ENCODE results near the gene TRERF1.

Gene TRERF1

DNA sequence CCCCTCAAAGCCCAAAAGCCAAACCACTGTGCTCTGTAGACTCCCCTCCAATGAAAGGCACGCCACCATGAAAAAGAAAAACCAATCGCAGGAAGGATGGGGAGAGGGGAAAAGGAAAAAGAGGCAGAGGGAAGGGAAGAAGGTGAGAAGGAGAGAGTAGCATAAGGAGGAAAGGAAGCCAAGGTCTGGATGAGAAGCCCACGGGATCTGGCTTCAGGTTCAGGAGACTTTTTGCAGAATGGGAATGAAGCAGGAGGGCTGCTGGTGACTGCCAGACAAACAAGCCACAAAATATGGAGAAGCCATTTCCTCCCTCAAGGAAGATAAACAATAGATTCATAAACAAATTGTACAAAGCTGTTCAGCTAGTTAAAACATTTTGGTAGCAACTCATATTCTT lies 155.1 kb downstream of the TRERF1 start:
- DNase-seq: no peak

DNA sequence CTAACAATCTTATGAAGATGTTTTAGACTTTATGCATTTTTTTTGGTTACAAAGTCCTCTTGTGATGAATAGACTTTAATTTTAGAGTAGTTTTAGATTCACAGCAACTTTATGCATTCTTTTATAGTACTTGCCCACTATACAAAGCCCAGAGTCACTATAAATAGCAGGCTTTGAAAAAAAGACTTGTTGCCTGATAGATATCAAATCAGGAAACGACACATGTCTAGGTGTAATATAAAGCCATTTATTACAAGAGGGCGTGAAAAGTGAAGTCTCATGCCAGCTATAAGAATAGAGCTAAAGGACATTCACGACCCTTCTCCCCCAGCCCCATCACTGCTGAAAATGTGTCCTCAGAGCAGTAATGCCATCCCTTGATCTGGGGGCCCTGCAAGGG lies 156.0 kb downstream of the TRERF1 start:
- DNase-seq: no peak

DNA sequence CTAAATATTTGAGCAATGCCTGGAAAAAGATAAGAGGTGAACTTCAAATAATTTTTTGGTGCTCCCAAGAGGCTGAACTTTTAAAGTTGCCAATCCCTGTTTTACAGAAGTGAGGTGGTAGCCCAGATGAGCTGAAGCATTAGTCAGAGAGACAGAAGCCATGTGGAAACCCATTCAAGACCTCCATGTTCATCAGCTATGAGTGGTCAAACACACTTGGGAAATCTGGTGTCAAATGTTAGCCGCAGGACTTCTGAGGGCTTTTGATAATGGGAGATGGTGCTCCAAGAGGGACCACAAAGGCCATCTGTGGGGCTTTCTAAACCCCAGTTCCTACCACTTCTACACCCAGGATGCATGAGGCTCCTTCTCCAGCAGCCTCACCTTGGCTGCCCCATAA lies 156.5 kb downstream of the TRERF1 start:
- DNase-seq: no peak

DNA sequence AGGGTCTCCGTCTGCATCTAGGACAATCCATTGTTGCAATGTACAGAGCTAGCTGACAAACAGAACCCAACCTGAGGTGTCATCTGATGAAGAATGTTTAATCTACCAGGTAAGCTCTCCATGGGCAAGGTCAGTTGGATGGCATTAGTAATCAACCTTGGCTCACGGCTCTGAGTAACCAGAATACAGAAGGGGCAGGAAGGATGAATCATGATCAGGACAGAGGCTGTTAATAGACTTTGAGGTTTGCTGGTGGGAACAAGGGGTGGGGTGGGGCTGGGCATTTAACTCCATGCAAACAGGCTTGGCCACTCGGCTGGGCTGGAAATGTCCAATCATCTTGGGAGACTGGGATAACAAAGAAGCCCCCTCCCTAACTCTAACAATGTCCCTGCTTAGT lies 157.0 kb downstream of the TRERF1 start:
- DNase-seq: no peak

DNA sequence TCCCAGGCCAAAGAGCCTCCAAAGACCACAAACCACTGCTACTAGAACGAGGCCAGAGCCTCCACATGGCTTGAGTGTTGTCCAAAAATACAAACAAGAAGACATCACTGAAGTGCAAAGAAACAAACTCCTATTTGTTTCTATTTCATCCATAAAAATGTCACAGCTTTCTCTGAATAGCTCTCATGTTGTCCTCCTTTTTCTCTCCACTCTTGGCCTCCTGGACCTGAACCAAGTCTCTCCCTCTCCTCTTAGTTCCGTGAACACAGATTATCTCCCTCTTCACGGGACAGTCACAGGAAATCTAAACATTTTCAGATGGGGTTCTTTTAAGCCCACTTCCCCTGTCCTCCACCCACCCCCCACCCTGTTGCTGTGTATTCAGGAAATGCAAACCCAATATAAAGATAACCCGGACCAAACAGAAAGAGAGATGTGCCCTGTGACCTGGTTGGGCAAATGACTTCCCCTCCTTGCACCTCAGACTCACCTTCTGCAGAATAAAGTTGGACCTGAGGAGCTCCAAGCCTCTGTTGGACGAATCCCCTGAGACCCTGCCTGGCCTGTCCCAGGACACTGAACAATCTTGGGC lies 158.2 kb downstream of the TRERF1 start:
- DNase-seq: no peak

DNA sequence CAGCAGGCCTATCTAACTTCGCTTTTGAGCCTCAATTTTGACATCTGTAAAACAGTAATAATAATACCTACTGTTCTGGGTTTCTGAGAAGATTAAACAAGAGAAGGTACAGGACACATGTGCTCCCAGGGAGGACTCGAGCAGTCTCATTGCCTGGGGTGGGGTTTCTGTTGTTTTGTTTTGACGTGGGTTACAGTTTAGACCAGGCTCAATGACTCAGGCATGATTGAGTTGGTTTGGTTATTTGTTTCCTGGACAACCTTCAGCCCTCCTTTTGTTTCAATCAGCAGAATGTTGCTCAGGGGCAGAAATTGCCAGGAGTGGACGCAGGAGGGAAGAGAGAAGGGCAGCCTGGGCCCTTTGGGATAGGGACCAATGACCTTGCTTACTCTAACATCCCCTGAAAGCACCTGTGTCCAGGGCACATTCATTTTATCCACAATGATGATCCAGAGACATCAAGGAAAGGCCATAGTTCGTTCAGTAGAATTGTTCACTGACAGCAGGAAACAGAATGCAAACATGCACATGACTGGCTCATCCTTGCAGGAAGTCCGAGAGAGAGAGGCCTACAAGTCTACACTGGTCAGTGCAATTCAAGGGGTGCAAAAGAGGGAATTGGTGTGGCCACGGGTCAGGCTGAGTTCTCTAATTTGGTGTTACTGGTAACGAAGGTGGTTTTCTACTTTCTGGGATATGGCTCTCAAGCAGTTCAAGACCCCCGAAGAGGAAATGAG lies 159.6 kb downstream of the TRERF1 start:
- no peak for DNase-seq

DNA sequence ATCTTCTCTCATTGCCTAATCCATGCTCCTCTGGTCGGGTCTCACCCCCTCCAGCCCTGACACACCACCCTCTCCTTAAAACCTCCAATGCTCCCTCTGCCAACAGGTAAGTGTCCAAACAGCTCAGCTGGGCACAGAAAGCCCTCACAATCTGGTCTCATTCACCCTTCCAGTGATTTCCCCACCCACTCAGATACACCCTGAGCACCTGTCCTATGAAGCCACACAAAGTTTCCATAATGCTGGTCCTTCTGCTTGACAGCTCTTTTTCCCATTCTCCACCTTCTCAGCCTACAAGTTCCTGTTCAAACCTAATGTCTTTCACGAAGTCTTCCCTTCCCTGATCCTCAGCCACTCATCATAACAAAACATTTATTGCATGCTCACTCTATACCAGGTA lies 164.0 kb downstream of the TRERF1 start:
- DNase-seq: no peak

DNA sequence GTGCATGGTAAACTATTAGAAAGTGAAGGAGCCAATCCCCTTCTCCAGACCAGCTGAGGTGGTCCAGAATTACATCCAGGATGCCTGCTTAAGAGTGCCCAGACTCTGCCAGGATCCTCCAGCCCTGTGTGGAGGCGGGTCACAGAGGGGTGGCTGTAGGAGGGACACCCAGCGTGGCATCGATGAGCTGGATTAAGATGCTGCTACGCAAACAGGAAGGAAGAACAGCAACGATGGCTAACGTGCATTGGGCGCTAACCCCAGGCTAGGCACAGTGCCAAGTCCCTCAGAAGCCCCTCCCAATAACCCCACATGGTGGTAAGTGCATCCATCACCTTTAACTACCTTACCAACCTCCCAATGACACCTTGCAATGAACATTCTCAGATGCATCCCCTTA lies 170.2 kb downstream of the TRERF1 start:
- no peak for DNase-seq

DNA sequence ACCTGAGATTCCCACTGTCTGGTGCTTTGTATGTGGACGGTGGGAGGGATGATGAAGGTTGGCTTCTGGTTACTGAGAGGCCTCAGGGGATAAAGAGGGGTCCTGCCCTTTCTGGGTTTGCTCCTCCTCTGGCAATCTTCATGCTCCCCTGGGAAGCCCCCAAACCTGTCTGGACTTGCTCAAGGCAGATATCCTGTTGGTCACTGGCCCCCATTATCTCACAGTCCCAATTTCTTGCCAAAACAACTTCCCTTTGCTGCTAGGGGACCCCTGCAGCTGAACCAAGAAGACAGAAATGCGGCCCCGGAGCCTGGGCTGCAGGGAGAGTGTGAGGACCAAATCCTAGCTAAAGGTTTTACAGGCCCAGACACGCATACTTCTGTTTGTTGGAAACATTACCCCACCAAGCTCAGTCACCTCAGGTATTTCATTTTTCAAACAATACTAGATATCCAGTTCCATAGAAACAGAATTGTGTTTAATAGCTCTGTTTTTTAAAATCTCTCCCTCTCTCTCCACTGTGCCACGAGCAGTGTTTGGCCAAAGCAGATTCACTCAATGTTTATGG lies 170.7 kb downstream of the TRERF1 start:
- no peak for DNase-seq

DNA sequence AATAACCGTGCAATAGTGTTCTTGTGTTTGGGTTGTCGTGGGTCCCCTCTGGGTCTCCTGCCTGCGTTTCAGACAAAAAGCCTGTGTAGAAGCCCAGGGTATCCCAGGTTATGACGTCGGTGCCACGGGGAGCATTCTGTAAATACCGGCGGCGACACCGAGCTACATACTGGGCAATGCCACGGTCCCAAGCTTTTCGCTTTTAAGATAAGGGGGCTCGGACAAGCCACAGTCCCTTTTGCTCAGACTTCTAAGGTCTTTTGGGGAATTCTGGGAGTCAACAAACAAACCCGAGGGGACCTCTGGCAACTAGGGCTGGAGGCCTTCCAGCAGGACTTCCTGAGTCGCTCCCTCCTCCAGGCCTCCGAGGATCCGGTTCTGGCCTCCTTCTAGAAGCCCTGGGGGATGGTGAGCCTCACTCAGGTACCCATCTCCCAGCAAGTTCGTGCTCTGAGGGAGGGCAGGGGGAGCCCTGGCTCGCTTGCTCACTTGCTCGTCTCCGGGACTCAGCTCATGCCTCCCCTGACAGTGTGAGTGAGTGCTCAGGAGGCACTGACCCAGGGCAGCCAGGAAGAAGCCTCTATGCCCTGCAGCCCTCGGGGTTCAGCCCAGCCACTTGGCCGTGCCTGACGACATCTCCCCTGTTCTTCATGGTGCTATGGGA lies 171.6 kb downstream of the TRERF1 start:
- DNase-seq: no peak

DNA sequence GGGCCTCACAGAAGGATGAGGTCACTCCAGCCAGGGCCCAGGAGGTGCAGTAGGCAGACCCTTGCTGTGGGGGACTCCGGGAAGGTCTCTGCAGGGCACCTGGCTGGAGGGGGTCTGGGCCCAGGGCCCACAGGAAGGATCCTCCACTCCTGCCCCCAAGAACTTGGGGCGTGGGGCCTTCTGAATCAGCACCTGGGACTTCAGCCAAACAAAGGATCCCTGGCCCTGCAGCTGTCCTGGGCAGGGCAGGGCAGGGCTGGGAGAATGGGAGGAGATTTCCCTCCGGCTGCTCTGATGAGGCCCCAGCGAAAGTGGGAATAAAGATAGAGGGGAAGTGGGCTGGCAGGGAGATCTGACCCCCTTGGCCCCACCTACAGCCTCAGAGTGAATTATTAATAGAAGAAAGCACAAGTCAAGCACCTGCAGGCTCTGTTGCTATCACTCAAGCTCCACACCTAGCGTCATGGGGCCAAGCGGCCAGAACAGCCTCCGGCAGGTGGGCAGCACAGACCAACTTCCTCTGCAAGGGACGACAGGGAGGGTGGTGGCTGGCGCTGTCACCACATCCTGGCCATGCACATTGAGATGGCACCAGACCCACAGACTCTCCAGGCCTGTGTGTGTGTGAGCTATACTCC lies 172.5 kb downstream of the TRERF1 start:
- DNase-seq: no peak

DNA sequence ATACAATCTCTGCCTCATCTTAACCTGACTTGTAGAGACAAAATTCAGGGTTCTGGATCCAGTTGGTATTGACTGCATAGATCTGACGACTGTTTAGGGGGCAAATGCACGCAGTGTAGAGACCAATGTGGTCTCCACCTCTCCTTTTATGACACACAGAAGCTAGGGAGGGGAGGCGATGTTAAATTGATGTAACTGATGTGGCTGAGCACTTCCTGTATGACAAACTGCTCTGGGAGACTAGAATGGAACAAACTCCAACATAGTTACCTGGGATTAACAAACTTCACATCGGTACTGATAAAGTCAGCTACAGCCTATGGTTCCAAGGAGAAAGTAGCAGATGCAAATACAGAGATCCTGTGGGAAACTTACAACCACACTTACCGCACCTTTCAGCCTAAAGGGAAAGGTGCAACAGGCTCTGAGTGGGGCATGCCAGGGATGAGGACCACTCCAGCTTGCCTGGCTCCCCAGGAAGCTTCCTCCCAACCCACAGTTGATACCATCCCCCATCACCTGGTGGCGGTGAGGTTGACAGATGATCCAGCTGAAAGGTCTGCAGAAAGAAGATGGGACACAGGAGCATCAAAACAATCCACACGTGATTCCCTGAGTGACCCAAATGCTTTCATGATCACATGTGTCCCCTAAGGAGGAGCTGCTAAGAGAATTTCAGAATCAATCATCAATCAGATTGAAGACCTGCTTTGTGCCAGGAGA lies 173.4 kb downstream of the TRERF1 start:
- no peak for DNase-seq

DNA sequence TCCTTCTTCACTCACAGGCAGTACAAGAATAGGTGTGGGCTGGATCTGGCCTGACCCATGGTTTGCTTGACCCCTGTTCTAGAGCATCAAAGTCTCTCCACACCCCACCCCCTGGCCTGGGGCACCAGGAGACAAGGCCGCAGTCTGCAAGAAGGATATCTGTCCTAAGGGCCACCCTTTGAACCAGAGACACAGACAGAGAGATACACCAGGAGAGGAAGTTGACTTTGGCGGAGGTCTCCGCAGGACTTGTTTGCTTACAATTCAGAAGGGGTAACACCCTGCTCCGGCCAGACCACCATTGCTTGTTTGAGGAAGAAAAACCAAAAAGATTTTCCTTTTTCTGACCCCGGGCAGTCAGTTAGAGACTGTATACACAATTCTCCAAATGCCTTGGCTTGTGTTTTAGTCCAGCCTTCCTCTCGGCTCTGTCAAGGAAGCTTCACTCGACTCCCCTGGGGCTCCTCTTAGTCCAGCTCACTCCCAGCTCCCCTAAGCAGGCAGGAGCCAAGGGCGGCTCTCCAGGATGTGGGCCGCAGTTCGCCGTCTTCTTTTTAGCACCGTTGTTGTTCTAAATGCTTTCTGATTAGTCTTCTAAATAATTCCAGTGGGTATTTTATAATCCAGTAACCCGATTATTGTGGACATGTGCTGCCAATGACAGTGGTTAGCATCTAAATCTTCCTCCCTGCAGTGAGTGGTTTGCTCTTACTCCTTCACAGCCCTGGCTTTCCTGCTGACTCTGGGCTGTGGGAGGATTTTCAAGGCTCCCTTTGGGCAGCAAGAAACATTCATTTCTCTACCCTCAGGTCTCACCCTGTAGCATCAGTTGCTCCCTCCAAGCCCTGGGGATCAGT lies 175.5 kb downstream of the TRERF1 start:
- DNase-seq: no peak

DNA sequence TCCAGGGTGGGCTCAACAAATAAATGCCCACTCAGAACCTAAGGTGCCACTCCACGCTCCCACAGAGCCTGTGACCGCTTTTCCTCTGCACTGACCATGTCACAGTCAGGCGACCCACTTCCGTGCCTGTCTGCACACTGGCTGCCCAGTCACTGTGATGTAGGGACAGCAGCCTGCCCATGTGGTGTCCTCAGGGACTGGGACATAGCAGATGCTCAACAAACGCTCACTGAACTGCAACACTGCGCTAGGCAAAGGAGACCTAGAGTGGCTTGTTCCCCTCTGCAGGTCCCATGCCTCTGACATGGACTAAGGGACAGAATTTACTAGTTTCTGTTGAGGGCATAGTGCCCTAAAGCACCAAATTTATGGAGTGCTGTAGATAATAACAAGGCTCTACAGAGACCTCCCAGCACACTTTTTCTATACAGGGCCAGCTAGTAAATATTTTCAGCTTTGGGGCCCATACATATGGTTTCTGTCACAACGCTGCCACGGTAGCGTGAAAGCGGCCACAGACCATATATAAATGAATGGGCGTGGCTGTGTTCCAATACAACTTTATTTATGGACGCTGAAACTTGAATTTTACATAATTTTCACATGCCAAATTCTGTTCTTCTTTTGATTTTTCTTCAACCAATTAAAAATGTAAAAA lies 176.2 kb downstream of the TRERF1 start:
- DNase-seq: no peak

DNA sequence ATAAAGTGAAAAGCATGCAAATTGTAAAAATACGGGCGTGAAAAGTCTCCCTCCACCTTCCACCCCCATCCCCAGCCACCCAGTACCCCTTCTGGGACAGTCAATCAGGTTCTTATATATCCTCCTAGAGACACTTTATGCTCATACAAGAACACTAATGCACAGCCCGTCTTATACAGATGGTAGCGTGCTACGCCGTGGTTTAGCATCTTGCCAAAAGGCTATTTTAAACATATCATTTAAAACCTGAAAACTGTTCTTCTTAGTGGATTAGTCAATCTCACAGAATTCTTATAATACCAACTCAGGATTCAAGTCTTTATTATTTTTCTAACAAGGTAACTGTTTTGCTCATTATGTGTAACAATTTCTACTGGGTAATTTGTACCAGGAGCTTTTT lies 176.8 kb downstream of the TRERF1 start:
- DNase-seq: no peak

DNA sequence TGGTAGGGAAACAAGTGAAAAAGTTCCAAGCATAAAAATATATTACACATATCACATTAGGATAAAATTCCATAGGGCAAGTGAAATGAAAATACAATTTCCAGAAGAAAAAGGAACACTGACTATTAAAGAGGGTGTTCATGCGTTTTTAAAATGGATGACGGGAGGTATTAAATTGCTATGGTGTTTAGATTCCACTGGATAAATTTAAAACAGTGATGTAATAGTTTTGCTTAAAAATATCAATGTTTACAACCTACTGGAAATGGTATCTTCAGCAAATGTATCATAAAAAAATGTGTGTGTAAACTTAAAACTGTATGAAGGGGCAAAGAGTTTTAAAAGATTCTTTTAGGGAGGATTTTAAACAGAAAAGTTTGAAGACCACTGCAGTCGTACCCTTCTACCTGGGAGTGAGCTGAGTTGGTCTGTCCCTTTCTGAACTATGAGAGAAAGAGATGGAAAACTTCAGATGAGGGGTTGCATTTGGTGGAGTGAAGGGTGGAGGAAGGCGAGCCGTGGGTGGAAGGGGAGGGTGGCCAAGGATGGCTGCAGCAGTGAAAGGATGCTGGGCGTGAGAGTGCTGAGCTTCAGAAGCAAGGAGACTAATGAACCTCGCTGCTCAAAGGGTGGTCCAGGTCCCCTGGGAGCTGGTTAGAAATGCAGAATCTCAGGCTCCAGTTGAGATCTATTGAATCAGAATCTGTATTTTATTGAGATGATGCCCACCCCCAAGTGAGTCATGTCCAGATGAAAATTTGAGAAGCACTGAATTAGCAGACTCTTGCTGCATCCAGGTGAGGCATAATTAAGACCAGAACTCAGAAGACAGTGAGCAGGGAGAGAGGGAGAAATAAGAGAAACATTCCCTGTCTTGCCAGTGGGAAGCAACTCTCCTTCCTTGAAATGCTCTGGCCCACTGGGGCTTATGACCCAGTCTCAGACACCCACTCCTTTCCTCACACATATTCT lies 179.6 kb downstream of the TRERF1 start:
- no peak for DNase-seq

DNA sequence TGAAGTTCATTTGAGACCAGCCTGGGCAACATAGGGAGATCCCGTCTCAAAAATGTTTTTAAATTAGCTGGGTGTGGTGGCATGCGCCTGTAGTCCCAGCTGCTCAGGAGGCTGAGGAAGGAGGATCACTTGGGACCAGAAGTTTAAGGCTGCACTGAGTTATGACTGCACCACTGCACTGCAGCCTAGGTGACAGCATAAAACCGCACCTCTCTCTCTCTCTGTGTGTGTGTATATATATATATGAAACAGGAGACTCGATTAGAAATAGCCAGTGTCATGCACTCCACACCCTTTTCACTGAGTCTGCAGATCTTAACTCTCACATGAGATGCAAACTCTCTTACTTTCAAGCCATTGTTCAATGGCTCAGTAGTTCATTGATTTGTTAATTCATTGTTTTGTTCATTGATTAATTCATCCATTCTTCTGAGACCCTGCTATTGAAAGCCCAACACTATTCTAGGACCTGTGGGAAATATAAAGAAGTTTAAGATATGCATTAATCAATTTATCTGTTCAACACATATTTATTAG lies 181.7 kb downstream of the TRERF1 start:
- no peak for DNase-seq

DNA sequence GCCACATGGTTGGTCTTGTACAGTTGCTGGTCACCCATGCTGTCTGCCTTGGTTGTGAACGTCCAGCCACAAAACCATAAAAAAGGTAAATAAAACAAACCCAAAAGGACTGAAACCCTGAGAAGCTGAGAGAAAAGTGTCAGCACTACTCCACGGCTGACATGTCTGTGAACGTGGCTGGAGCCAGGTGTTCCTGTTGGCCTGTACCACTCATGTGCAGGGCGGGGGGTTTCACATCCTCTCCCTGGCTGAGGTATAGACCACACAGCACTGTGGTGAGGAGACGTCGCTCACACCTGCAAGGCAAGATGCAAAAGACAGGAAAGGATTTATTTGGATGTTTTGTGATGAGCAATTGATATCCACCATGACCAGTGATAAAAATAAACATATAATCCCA lies 182.2 kb downstream of the TRERF1 start:
- DNase-seq: no peak

DNA sequence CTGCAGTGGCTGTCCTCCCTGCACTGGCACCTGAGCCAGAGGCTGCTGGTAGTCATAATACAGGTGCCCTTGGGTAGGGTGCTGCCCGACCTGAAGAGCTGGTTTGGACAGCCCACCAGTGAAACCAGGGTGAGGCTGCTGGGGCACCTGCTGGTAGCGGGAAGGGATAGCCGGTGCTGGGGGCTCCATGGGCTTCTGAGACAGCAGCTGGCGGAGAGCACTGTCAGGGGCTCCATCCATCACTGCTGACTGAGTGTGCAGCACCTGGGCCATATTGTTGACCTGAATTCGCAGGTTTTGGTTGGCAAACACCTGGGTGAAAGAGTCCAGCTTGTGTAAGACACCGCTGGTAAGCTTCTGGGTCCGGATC lies 182.9 kb downstream of the TRERF1 start:
- no peak for DNase-seq

Data from SIG-M5 (cell line).